DOHH2 (cell line): ENCODE data around the gene KCTD5.
"Not testable (repeated sequence)": the region's sequence is repeated elsewhere in the genome, so short reads cannot be mapped to it uniquely, and the experiment has no call there.

Source experiments
- H3F3A ChIP-seq: fragments of 200-600 bp; sonication (generic), shearing (Covaris generic); 2 replicates; pipeline ENCODE4 v1.6.0; 2016; ENCODE audit warnings: antibody characterized with exemption, mild to moderate bottlenecking; ENCODE audit not compliant: control insufficient read depth, insufficient read depth
- H3K27ac ChIP-seq: fragments of 200-600 bp; sonication (generic); 2 replicates; pipeline ENCODE4 v1.5.1; 2014; ENCODE audit warnings: low read depth, mild to moderate bottlenecking, low read length, moderate library complexity
- H3K27me3 ChIP-seq: fragments of 200-600 bp; sonication (generic); 2 replicates; pipeline ENCODE4 v1.6.1; 2014; ENCODE audit warnings: mild to moderate bottlenecking, low read length, mixed read lengths; ENCODE audit not compliant: control insufficient read depth
- H3K36me3 ChIP-seq: fragments of 200-600 bp; sonication (generic); 2 replicates; pipeline ENCODE4 v1.6.1; 2014; ENCODE audit warnings: mild to moderate bottlenecking, low read length, moderate library complexity, mixed read lengths; ENCODE audit not compliant: control insufficient read depth
- H3K4me1 ChIP-seq: fragments of 200-600 bp; sonication (generic); 2 replicates; pipeline ENCODE4 v1.6.1; 2014; ENCODE audit warnings: mild to moderate bottlenecking, low read length, mixed read lengths; ENCODE audit not compliant: control insufficient read depth
- H3K4me2 ChIP-seq: fragments of 200-600 bp; sonication (generic); 2 replicates; pipeline ENCODE4 v1.6.0; 2014; ENCODE audit warnings: mild to moderate bottlenecking, low read length, moderate library complexity
- H3K4me3 ChIP-seq: fragments of 200-600 bp; sonication (generic); 2 replicates; pipeline ENCODE4 v1.5.1; 2014; ENCODE audit warnings: mild to moderate bottlenecking, low read length, mixed read lengths
- H3K79me2 ChIP-seq: fragments of 200-600 bp; sonication (generic); 2 replicates; pipeline ENCODE4 v1.6.1; 2014; ENCODE audit warnings: mild to moderate bottlenecking, low read length, mixed read lengths; ENCODE audit not compliant: control insufficient read depth
- H3K9me2 ChIP-seq: fragments of 200-600 bp; sonication (generic); replicated peaks from 2 replicates; pipeline ENCODE4 v1.6.1; 2014; ENCODE audit warnings: mild to moderate bottlenecking, low read length, mixed read lengths; ENCODE audit not compliant: control insufficient read depth
- H3K9me3 ChIP-seq: fragments of 200-600 bp; sonication (generic); 2 replicates; pipeline ENCODE4 v1.6.1; 2014; ENCODE audit warnings: antibody characterized with exemption, low read length, mixed read lengths; ENCODE audit not compliant: control insufficient read depth, insufficient read depth
- H4K20me1 ChIP-seq: fragments of 200-600 bp; sonication (generic); 2 replicates; pipeline ENCODE4 v1.6.0; 2014; ENCODE audit warnings: low read depth, mild to moderate bottlenecking, antibody characterized with exemption, low read length, moderate library complexity; ENCODE audit not compliant: control insufficient read depth, insufficient read depth
- EZH2phosphoT487 ChIP-seq: fragments of 200-600 bp; sonication (generic); IDR thresholded peaks from 2 replicates; pipeline ENCODE4 v1.6.1; 2017; ENCODE audit warnings: borderline replicate concordance, mild to moderate bottlenecking, antibody characterized with exemption, low read length, moderate library complexity, mixed read lengths
- TF ChIP-seq, protein P1 (sequence below): fragments of 200-600 bp; sonication (generic); IDR thresholded peaks from one replicate; pipeline ENCODE4 v1.5.1; 2014; ENCODE audit warnings: antibody characterized with exemption, mild to moderate bottlenecking, low read depth, low read length; ENCODE audit not compliant: poor library complexity, severe bottlenecking

The KCTD5 gene

DNA sequence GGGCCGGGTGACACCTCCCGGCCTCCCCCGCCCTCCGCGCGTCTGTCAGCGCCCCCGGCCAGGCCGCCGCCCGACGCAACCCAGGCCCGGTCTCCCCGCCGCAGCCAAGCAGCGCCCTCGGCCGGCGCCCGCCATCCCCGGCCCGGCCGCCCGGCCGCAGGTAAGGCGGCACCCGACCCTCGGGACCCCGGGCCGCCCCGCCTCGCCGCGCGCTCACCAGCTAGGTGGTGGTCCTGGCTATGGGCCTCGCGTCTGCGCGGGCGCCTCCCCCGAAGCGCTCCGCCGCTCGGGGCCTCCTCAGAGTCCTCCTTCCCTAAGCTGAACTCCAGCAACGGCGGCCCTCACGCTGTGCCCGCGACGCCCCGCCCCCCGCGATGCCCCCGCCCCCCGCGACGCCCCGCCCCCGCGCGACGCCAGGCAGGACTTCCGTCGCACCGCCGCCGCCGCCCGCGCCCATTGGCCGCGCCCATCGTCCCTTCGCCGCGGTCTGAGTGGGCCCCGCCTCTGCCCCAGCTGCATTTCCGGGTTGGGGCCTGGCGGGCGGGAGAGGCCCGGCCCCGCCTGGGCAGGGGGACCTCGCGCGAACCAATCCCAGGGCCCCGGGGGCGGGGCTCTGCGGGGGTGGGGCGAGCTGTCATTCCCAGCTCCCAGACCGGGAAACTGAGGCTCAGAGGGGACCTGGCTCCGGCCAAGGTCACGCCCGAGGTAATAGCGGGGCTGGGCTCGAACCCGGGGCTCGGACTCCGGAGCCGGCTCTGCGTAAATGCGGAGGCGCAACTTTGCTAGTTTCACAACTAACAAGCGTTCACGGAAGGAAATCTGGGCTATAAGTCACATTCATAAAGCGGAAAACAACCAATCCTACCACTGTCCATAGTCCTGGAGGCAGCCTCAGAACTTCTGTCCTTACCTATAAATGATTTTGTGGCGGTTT, 9.0 kb upstream of the KCTD5 start:
- H3K79me2 ChIP-seq: peaks cover 11% of the 10 kb centered on the region
- H3K4me2 ChIP-seq: peak overlapping the region; percentile 67
- H4K20me1 ChIP-seq: no peaks in the 10 kb centered on the region

DNA sequence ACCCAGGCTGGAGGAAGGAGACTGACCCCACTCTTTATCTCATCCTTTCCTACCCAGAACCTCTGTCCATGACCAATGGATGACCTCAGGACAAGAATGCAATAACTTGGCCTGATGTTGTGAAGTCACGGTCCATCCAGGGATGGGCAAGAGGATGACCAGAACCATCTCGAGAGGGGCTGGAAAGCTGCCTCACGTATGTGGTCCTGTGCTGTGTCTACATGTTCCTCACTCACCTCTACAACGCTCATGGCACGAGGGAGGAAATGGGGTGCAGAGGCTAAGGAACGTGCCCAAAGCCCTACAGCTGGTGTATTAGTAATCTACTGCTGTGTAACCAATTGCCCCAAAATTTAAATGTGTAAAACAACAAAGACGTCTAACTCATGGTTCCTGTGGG, 7.3 kb upstream of the KCTD5 start:
- Histone ChIP-seq H3K27ac (no peak overlapping the region), H3K4me1 (peaks cover 21% of the 10 kb centered on the region), H3K79me2 (peaks cover 11% of the 10 kb centered on the region), H3F3A (0 out of 2 replicates have a peak, but pooled peaks cover 2% of the 10 kb centered on the region), H3K9me3 (no peaks in the 10 kb centered on the region), H3K27me3 (no peaks in the 10 kb centered on the region), H3K4me2 (no peak overlapping the region), H3K4me3 (no peak overlapping the region), H3K9me2 (no peaks in the 10 kb centered on the region), H3K36me3 (no peaks in the 10 kb centered on the region), H4K20me1 (no peaks in the 10 kb centered on the region)
- TF ChIP-seq EZH2phosphoT487: no peak
- TF ChIP-seq, protein P1, sequence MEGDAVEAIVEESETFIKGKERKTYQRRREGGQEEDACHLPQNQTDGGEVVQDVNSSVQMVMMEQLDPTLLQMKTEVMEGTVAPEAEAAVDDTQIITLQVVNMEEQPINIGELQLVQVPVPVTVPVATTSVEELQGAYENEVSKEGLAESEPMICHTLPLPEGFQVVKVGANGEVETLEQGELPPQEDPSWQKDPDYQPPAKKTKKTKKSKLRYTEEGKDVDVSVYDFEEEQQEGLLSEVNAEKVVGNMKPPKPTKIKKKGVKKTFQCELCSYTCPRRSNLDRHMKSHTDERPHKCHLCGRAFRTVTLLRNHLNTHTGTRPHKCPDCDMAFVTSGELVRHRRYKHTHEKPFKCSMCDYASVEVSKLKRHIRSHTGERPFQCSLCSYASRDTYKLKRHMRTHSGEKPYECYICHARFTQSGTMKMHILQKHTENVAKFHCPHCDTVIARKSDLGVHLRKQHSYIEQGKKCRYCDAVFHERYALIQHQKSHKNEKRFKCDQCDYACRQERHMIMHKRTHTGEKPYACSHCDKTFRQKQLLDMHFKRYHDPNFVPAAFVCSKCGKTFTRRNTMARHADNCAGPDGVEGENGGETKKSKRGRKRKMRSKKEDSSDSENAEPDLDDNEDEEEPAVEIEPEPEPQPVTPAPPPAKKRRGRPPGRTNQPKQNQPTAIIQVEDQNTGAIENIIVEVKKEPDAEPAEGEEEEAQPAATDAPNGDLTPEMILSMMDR: no peak

More for the DNA sequence above, 9.0 kb upstream of the KCTD5 start:
- Histone ChIP-seq H3K36me3 (no peaks in the 10 kb centered on the region), H3K27ac (0 out of 2 replicates have a peak overlapping the region, but pooled peaks have one; percentile 5), H3K4me1 (peaks cover 21% of the 10 kb centered on the region), H3K4me3 (peak overlapping the region; percentile 78), H3K9me3 (no peaks in the 10 kb centered on the region), H3K27me3 (no peaks in the 10 kb centered on the region), H3K9me2 (no peaks in the 10 kb centered on the region), H3F3A (0 out of 2 replicates have a peak, but pooled peaks cover 2% of the 10 kb centered on the region)
- TF ChIP-seq EZH2phosphoT487: no peak
- TF ChIP-seq, protein P1: no peak

DNA sequence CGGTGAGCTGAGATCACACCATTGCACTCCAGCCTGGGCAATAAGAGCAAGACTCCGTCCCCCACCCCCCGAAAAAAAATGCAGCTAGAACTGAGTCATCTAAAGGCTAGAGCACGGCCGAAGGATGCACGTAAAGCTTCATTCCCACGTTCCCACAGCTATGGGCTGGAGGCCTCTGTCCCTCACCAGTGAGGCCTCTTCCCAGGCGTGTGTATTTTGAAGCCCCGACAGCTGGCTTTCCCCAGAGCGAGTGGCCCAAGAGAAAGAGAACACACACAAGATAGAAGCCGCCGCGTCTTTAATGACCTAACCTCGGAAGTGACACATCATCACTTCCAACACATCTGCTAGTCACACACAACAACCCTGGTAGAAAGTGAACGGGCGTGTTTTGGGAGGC, 6.6 kb upstream of the KCTD5 start:
- Histone ChIP-seq H3K27ac (no peak overlapping the region), H3K4me2 (no peak overlapping the region)
- TF ChIP-seq, protein P1: no peak
- no peak for TF ChIP-seq EZH2phosphoT487

DNA sequence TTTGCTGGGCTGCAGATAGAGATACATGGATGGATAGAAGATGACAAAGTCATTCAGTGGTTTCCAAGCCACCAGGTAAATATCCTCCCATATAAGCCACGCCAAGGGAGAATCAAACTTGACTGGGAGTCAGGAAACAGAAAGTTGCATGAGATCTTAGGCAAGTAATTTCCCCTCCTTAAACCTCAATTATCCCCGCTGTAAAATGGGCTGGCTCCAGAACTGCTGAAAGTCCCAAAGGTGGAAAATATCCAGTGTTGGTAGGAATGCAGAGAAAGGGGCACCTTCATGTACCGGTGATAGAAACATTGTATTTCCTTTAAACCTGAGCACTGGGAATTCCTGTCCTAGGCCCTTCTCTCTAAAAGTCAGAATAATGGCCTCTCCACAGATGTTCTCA, 5.4 kb upstream of the KCTD5 start:
- not testable (repeated sequence) for H3K27ac ChIP-seq, H3K27me3 ChIP-seq, H3K4me3 ChIP-seq, H3K9me2 ChIP-seq, H3K9me3 ChIP-seq, H3K4me2 ChIP-seq, H4K20me1 ChIP-seq, H3K36me3 ChIP-seq, H3F3A ChIP-seq
- H3K4me1 ChIP-seq: peaks cover 17% of the 10 kb centered on the region
- peaks cover 20% of the 10 kb centered on the region for H3K79me2 ChIP-seq

More for the DNA sequence above, 6.6 kb upstream of the KCTD5 start:
- Histone ChIP-seq H3K27me3 (no peaks in the 10 kb centered on the region), H3K9me2 (no peaks in the 10 kb centered on the region), H3F3A (0 out of 2 replicates have a peak, but pooled peaks cover 2% of the 10 kb centered on the region), H3K9me3 (no peaks in the 10 kb centered on the region), H3K4me3 (no peak overlapping the region), H3K79me2 (peaks cover 12% of the 10 kb centered on the region), H4K20me1 (no peaks in the 10 kb centered on the region), H3K4me1 (peaks cover 21% of the 10 kb centered on the region), H3K36me3 (no peaks in the 10 kb centered on the region)

DNA sequence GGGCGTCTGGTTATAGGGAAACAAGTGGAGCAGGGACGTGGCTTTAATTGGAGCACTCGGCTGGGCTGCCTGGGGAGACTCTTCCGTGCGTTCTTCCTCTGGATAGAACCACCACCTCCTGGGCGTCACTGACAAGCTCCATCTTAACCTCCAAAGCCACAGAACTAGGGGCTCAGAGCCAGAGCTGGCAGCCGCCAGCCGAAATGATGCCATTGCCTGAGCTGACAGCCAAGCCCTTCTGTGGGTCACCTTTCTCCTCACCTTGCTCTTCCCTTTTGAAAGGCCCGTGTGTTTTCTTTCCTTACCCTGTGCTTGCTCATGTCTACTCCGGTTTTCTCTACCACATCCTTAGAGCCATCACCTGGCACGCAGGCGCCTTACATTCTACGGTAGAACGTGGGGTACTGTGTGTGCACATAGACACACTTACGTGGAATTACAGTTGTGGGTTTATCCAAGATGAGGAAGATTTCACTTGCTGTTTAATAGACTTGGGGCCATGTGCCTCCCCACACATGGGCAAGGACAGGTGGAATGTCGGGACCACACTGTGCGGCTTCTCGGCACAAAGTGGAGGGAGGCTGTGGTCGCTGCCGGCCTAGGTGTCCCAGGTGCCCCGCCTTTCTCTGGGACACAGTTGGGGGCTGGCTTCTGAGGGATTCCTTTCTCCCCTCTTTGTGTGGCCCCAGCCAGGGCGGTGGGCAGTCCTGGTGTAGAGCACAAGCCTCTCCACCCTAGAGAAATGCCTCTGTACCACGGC, 3.9 kb upstream of the KCTD5 start:
- H3F3A ChIP-seq, H3K9me2 ChIP-seq, H3K4me3 ChIP-seq, H4K20me1 ChIP-seq, H3K4me2 ChIP-seq, H3K27ac ChIP-seq, H3K36me3 ChIP-seq, H3K9me3 ChIP-seq, H3K27me3 ChIP-seq: not testable (repeated sequence)
- peaks cover 24% of the 10 kb centered on the region for H3K79me2 ChIP-seq
- peaks cover 11% of the 10 kb centered on the region for H3K4me1 ChIP-seq
